NCI-H1694 (cell line): ENCODE measurements around the gene NFE2L3.
"Not testable (repeated sequence)": the region's sequence is repeated elsewhere in the genome, so short reads cannot be mapped to it uniquely, and the experiment has no call there.

ENCODE experiments used
- DNase-seq: peaks from one replicate; lab custom pipeline; 2025; lab: John Stamatoyannopoulos, UW

NFE2L3 gene

GRCh38 chr7:26168458-26169023, 16.5 kb downstream of the NFE2L3 start:
- DNase-seq: no peak

GRCh38 chr7:26169271-26169670, 17.3 kb downstream of the NFE2L3 start:
- no peak for DNase-seq

DNA sequence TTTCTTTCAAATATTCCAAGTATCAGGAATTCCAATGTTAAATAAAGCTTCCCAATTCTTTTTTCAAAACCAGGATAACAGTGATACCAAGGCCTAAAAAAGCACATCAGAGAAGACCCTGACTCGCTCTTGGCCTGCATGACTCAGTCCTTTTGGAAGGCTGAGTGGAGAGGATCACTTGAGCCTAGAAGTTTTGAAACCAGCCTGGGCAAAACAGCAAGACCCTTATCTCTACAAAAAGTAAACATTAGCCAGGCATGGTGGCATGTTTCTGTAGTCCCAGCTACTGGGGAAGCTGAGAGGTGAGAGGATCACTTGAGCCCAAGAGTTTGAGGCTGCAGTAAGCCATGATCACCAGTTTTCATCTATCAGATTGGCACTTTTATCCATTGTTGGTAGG, 18.7 kb downstream of the NFE2L3 start:
- no peak for DNase-seq

- DNase-seq: no peak
Measured at GRCh38 chr7:26171601-26172000, 19.6 kb downstream of the NFE2L3 start.

- no peak for DNase-seq
Measured at GRCh38 chr7:26172048-26172447, 20.1 kb downstream of the NFE2L3 start.

DNA sequence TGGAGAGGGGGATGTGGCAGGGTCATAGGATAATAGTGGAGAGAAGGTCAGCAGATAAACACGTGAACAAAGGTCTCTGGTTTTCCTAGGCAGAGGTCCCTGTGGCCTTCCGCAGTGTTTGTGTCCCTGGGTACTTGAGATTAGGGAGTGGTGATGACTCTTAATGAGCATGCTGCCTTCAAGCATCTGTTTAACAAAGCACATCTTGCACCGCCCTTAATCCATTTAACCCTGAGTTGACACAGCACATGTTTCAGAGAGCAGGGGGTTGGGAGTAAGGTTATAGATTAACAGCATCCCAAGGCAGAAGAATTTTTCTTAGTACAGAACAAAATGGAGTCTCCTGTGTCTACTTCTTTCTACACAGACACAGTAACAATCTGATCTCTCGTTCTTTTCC, 23.9 kb downstream of the NFE2L3 start:
- not testable (repeated sequence) for DNase-seq

DNA sequence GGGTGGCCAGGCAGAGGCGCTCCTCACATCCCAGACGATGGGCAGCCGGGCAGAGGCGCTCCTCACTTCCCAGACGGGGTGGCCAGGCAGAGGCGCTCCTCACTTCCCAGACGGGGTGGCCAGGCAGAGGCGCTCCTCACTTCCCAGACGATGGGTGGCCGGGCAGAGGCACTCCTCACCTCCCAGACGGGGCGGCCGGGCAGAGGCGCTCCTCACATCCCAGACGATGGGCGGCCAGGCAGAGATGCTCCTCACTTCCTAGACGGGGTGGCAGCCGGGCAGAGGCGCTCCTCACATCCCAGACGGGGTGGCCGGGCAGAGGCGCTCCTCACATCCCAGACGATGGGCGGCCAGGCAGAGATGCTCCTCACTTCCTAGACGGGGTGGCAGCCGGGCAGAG, 24.7 kb downstream of the NFE2L3 start:
- DNase-seq: not testable (repeated sequence)

GRCh38 chr7:26177269-26177668, 25.3 kb downstream of the NFE2L3 start:
- not testable (repeated sequence) for DNase-seq

DNA sequence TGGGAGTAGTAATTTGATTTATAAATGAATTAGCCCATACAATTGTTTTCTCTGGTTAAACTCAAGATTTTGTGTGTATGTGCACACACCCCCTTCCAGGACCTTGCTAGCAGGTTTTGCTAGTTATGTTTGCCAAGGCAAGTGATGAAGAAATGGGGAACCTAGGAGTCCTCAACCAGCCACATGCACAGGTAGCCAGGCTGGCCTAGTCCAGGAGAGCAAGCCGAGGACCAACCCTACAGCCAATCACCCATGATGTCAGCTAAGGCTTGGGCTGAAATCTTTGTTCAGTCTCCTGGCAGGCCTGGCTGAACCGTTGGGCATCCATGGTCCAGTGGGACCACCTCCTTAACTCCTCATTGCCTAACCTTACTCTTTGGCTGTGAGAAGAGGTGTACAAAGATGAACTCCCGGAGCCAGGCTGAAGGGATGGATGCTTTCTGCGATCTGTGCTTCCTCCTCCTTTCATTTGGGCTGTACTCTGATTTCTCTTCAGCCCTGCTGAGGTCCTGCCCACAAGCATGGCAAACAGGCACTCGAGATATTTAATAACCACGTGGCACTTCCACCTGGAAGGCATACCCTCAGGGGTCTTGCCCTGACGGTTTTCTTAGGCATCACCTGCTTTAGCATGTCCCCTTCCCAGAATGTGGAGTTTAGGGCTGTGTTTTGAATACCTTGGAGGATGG, 26.4 kb downstream of the NFE2L3 start:
- no peak for DNase-seq

- no peak for DNase-seq
Measured at GRCh38 chr7:26179422-26179821, 27.4 kb downstream of the NFE2L3 start.

DNA sequence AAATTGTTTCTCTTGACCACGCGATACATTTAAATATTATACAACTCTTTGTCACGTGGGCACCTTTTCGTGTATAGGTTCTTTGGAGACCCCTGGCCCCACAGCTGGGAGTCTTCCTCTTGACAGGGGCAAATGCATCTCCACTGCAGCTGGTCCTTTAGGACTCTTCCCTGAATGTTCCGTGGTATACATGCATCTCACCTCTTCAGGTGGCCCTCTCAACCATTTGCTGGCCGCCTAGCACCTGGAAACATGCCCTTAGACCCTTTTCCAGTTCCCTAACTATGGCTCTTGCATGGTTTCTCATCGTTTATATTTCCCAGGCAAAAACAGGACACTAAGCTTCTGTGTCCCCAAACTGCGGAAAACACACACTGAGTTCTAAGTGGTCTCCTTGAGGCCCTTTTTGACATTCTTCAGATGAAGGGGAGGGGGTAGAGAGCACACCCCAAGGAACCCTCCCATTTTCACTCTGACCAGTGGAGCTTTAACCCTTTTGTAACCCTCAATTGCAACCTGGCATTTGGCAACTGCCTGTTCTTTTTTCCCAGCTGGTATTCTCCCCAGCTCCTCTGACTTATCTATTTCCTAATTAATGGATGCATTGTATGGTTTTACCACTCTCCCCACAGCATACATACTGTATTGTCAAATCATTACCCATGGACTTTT, 28.0 kb downstream of the NFE2L3 start:
- no peak for DNase-seq

DNA sequence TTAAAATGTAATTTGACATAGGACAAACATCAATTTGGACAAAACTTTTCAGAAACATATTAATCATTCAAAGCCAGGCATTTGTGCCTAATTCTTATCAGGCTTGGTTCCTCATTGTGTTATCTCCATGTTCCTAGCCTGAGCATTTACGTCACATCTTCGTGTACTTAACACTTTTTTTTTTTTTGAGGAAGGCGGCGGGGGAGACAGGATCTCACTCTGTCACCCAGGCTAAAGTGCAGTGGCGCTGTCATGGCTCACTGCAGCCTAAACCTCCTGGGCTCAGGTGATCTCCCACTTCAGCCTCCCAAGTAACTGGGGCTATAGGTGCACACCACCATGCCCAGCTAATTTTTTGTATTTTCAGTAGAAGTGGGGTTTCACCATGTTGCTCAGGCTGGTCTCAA, 28.8 kb downstream of the NFE2L3 start:
- no peak for DNase-seq

DNA sequence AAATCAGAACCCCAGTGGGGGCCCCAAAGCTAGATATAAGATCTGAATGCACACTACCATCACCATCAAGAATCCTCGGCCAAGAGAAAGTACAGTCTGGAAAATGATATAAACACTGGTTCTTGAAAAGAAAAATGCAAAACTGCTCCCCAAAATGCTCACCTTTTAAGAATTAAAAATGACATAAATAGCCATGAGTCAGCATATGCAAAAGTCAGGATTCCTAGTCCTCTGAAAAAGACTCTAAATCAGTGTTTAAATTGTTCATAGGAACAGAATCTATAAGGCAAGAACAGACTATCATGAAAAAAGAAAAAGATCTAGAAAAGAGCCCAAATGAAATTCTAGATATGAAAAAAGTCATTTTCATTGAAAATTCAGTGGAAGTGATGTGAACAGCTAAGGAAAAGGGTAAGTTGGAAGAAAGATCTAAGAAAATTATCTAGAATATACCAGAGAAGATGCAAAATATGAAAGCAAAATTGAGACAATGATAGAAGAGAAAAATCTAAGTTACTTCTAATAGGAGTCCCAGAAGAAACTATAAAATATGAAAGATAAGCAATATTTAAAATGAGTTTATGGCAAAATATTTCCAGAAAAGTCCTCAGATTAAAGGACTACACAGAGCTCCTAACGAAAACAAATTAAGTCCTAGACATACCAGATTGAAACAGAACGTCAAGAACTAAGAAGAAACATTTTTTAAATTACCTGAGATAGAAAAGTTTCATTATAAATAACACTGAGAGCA, 29.7 kb downstream of the NFE2L3 start:
- no peak for DNase-seq

DNA sequence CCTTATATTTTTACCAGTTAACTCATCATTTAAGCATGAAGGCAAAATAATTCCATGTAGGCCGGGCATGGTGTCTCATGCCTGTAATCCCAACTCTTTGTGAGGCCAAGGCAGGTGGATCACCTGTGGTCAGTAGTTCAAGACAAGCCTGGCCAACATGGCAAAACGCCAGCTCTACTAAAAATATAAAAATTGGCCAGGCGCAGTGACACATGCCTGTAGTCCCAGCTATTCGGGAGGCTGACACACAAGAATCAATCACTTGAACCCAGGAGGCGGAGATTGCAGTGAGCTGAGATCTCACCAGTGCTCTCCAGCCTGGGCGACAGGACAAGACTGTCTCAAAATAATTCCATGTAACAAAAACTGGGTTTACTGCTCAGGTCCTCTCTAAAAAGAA, 30.3 kb downstream of the NFE2L3 start:
- no peak for DNase-seq

DNA sequence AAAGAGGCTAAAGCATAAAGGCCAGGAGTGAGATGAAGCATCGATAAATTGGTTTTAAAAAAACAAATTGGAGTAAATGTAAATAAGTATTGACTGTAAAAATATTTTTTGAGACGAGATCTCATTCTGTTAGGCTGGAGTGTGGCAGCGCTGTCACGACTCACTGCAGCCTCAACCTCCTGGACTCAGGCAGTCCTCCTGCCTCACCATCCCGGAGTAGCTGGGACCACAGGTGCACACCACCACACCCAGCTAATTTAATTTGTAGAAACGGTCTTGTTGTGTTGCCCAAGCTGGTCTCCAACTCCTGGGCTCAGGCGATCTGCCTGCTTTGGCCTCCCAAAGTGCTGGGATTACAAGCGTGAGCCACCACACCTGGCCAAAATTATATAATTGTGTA, 30.7 kb downstream of the NFE2L3 start:
- no peak for DNase-seq

GRCh38 chr7:26183545-26184280, 31.7 kb downstream of the NFE2L3 start:
- no peak for DNase-seq

- not testable (repeated sequence) for DNase-seq
Measured at GRCh38 chr7:26184281-26185101, 32.5 kb downstream of the NFE2L3 start.

GRCh38 chr7:26185131-26185843, 33.3 kb downstream of the NFE2L3 start:
- DNase-seq: no peak

GRCh38 chr7:26185844-26186180, 33.8 kb downstream of the NFE2L3 start:
- DNase-seq: no peak
